Measurements from ENCODE around the gene KCNQ1.
A peak's percentile ranks its signal among the peaks of the same experiment; 100 is the strongest.

KCNQ1 gene

GRCh38 chr11:2810411-2811205 is 365.8 kb downstream of the KCNQ1 start:
- H2BK15ac ChIP-seq (ENCODE audit: low read depth, poor library complexity, severe bottlenecking): no peak overlapping the region
- no peak overlapping the region for H3K4me3 ChIP-seq (ENCODE audit: insufficient read depth in 1 of 2, low read depth in 1 of 2, low read length in 2 of 2)
- no peak overlapping the region for H3K23ac ChIP-seq (ENCODE audit: low read length in 2 of 2)
- no peak overlapping the region for H3K4me2 ChIP-seq (ENCODE audit: low read length, poor library complexity, severe bottlenecking)
- H4K91ac ChIP-seq (ENCODE audit: low read length): no peak overlapping the region
- no peak overlapping the region for H2BK120ac ChIP-seq (ENCODE audit: low read depth, low read length)
- DNase-seq: no peak
- 88% methylated on average over 18 of the region's 18 CpGs for WGBS
- H3K27ac ChIP-seq (ENCODE audit: low read length, poor library complexity, severe bottlenecking): no peak overlapping the region
- H3K79me1 ChIP-seq (replicated peaks; ENCODE audit: low read length, poor library complexity, severe bottlenecking): no peaks in the 10 kb centered on the region
- H3K36me3 ChIP-seq (ENCODE audit: control insufficient read depth in 1 of 2, insufficient read depth in 2 of 2, low read depth in 1 of 2, low read length in 2 of 2): peaks cover 0 to 3% of the 10 kb centered on the region in 2 experiments
- no peak overlapping the region for H3K18ac ChIP-seq (ENCODE audit: low read depth in 1 of 2, low read length in 2 of 2)
- no peak overlapping the region for H2BK5ac ChIP-seq (ENCODE audit: low read depth, low read length, poor library complexity, severe bottlenecking)
- H3K4ac ChIP-seq (ENCODE audit: low read depth in 1 of 2, low read length in 2 of 2): no peak overlapping the region
- no peak overlapping the region for H3K14ac ChIP-seq (ENCODE audit: low read length in 2 of 2)
- H2AFZ ChIP-seq (ENCODE audit: low read depth, low read length): no peak overlapping the region
- peaks cover 15% of the 10 kb centered on the region for H3K9me3 ChIP-seq (ENCODE audit: control insufficient read depth, low read length)
- H2AK5ac ChIP-seq (ENCODE audit: low read length, severe bottlenecking): no peak overlapping the region
- H3K4me1 ChIP-seq (ENCODE audit: control insufficient read depth, insufficient read depth, low read depth, low read length): peaks cover 16% of the 10 kb centered on the region
- no peak overlapping the region for H2BK12ac ChIP-seq (ENCODE audit: low read length in 2 of 2)
- H4K8ac ChIP-seq (ENCODE audit: low read length): no peak overlapping the region
- H3K9ac ChIP-seq (ENCODE audit: low read length): no peak overlapping the region
- peaks cover 23 to 68% of the 10 kb centered on the region in 2 experiments for H3K27me3 ChIP-seq (ENCODE audit: control insufficient read depth in 1 of 2, insufficient read depth in 1 of 2, low read length in 2 of 2)

- no peaks in the 10 kb centered on the region for H3K79me1 ChIP-seq (replicated peaks; ENCODE audit: low read length, poor library complexity, severe bottlenecking)
- H3K27me3 ChIP-seq (ENCODE audit: control insufficient read depth in 1 of 2, insufficient read depth in 1 of 2, low read length in 2 of 2): peaks cover 20 to 59% of the 10 kb centered on the region in 2 experiments
- peak overlapping the region; percentile 91 for H4K8ac ChIP-seq (ENCODE audit: low read length)
- peak overlapping the region; percentile 87 for H2BK120ac ChIP-seq (ENCODE audit: low read depth, low read length)
- DNase-seq: no peak
- no peak overlapping the region for H3K4me2 ChIP-seq (ENCODE audit: low read length, poor library complexity, severe bottlenecking)
- H3K18ac ChIP-seq (ENCODE audit: low read depth in 1 of 2, low read length in 2 of 2): peak overlapping the region; percentile 34 to 82
- no peak overlapping the region for H2BK5ac ChIP-seq (ENCODE audit: low read depth, low read length, poor library complexity, severe bottlenecking)
- H3K4me3 ChIP-seq (ENCODE audit: insufficient read depth in 1 of 2, low read depth in 1 of 2, low read length in 2 of 2): no peak overlapping the region
- H3K4me1 ChIP-seq (ENCODE audit: control insufficient read depth, insufficient read depth, low read depth, low read length): peaks cover 16% of the 10 kb centered on the region
- H3K27ac ChIP-seq (ENCODE audit: low read length, poor library complexity, severe bottlenecking): no peak overlapping the region
- no peak overlapping the region for H3K9ac ChIP-seq (ENCODE audit: low read length)
- peak overlapping the region; percentile 29 to 84 for H3K4ac ChIP-seq (ENCODE audit: low read depth in 1 of 2, low read length in 2 of 2)
- peaks cover 21% of the 10 kb centered on the region for H3K9me3 ChIP-seq (ENCODE audit: control insufficient read depth, low read length)
- no peak overlapping the region for H2AFZ ChIP-seq (ENCODE audit: low read depth, low read length)
- peak overlapping the region; percentile 27 to 38 for H2BK12ac ChIP-seq (ENCODE audit: low read length in 2 of 2)
- no peak overlapping the region for H3K23ac ChIP-seq (ENCODE audit: low read length in 2 of 2)
- H3K36me3 ChIP-seq (ENCODE audit: control insufficient read depth in 1 of 2, insufficient read depth in 2 of 2, low read depth in 1 of 2, low read length in 2 of 2): peaks cover 0 to 3% of the 10 kb centered on the region in 2 experiments
- peak overlapping the region; percentile 68 for H2BK15ac ChIP-seq (ENCODE audit: low read depth, poor library complexity, severe bottlenecking)
- WGBS: 90% methylated on average over 33 of the region's 34 CpGs
- peak overlapping the region in 1 of 2 experiments; percentile 94 for H3K14ac ChIP-seq (ENCODE audit: low read length in 2 of 2)
- no peak overlapping the region for H2AK5ac ChIP-seq (ENCODE audit: low read length, severe bottlenecking)
- peak overlapping the region; percentile 93 for H4K91ac ChIP-seq (ENCODE audit: low read length)
These were observed 366.6 kb downstream of the KCNQ1 start for GRCh38 chr11:2811206-2812091.

- Histone ChIP-seq H3K4ac (ENCODE audit: low read depth in 1 of 2, low read length in 2 of 2) (peak overlapping the region; percentile 71 to 84), H2BK12ac (ENCODE audit: low read length in 2 of 2) (peak overlapping the region; percentile 60 to 96)
- 15% methylated on average over 17 of the region's 17 CpGs for WGBS
These were observed 367.7 kb downstream of the KCNQ1 start for GRCh38 chr11:2812371-2812991.

More at GRCh38 chr11:2812371-2812991, 367.7 kb downstream of the KCNQ1 start:
- peak; percentile 41 for DNase-seq
- Histone ChIP-seq H3K27me3 (ENCODE audit: control insufficient read depth in 1 of 2, insufficient read depth in 1 of 2, low read length in 2 of 2) (peaks cover 13 to 50% of the 10 kb centered on the region in 2 experiments), H2AFZ (ENCODE audit: low read depth, low read length) (no peak overlapping the region), H3K9ac (ENCODE audit: low read length) (peak overlapping the region; percentile 59), H2BK5ac (ENCODE audit: low read depth, low read length, poor library complexity, severe bottlenecking) (no peak overlapping the region), H3K9me3 (ENCODE audit: control insufficient read depth, low read length) (peaks cover 21% of the 10 kb centered on the region), H2BK15ac (ENCODE audit: low read depth, poor library complexity, severe bottlenecking) (peak overlapping the region; percentile 91), H2AK5ac (ENCODE audit: low read length, severe bottlenecking) (no peak overlapping the region), H2BK120ac (ENCODE audit: low read depth, low read length) (peak overlapping the region; percentile 87), H3K27ac (ENCODE audit: low read length, poor library complexity, severe bottlenecking) (no peak overlapping the region), H4K91ac (ENCODE audit: low read length) (peak overlapping the region; percentile 96), H3K23ac (ENCODE audit: low read length in 2 of 2) (no peak overlapping the region), H3K18ac (ENCODE audit: low read depth in 1 of 2, low read length in 2 of 2) (peak overlapping the region; percentile 67 to 93), H3K14ac (ENCODE audit: low read length in 2 of 2) (peak overlapping the region in 1 of 2 experiments; percentile 7), H3K4me2 (ENCODE audit: low read length, poor library complexity, severe bottlenecking) (no peak overlapping the region), H3K79me1 (replicated peaks; ENCODE audit: low read length, poor library complexity, severe bottlenecking) (no peaks in the 10 kb centered on the region), H3K4me3 (ENCODE audit: insufficient read depth in 1 of 2, low read depth in 1 of 2, low read length in 2 of 2) (peak overlapping the region in 1 of 2 experiments; percentile 51), H4K8ac (ENCODE audit: low read length) (peak overlapping the region; percentile 91), H3K36me3 (ENCODE audit: control insufficient read depth in 1 of 2, insufficient read depth in 2 of 2, low read depth in 1 of 2, low read length in 2 of 2) (peaks cover 0 to 3% of the 10 kb centered on the region in 2 experiments), H3K4me1 (ENCODE audit: control insufficient read depth, insufficient read depth, low read depth, low read length) (peaks cover 23% of the 10 kb centered on the region)

Measured in mesenchymal stem cell (in vitro differentiated cells and primary cell).